H1 (cell line): ENCODE results near the gene BEST1. TPM values are rescaled to one million over a fixed set of nuclear protein-coding genes. Genes with fewer than 3 reads are reported as not detected.

Source experiments
- CTCF ChIA-PET: fragments of 300-600 bp; sonication (Branson Sonifier 250); formaldehyde crosslinking; loops from one replicate; lab custom pipeline; 2021; ENCODE audit not compliant: partially characterized antibody; lab: Charles Lee
- POLR2A ChIA-PET: fragments of 300-600 bp; sonication (Branson Sonifier 250); formaldehyde crosslinking; loops from one replicate; lab custom pipeline; 2021; ENCODE audit warnings: inconsistent platforms; ENCODE audit not compliant: partially characterized antibody; lab: Charles Lee
- DNase-seq, 2 experiments: peaks; one replicate each; pipeline versions ENCODE4 v3.0.0 to v3.0.0-alpha.2; 2010 to 2022; ENCODE audit warnings: low spot score in 2 of 2, low read depth in 1 of 2, mixed read lengths in 1 of 2
- FAIRE-seq: peaks from 2 replicates; lab custom pipeline; 2011; peaks lifted over from hg19 to GRCh38; lab: Jason Lieb, UNC
- H2AFZ ChIP-seq: 2 replicates; pipeline ENCODE4 v1.8.1; 2012; ENCODE audit warnings: low read length, inconsistent platforms
- H2AK5ac ChIP-seq: 2 replicates; pipeline ENCODE4 v1.6.1; 2013; ENCODE audit warnings: low read depth, low read length
- H2BK120ac ChIP-seq: replicated peaks from 2 replicates; pipeline ENCODE3; 2013; ENCODE audit warnings: low read depth, low read length, inconsistent platforms
- H2BK12ac ChIP-seq: 2 replicates; pipeline ENCODE4 v1.6.1; 2013; ENCODE audit warnings: low read depth, low read length
- H2BK15ac ChIP-seq: 2 replicates; pipeline ENCODE4 v1.6.1; 2013; ENCODE audit warnings: low read length
- H2BK20ac ChIP-seq: 2 replicates; pipeline ENCODE4 v1.6.1; 2013; ENCODE audit warnings: low read length
- H2BK5ac ChIP-seq: 2 replicates; pipeline ENCODE4 v1.6.1; 2013; ENCODE audit warnings: low read depth, low read length
- H3K14ac ChIP-seq: 2 replicates; pipeline ENCODE4 v1.6.1; 2013; ENCODE audit warnings: inconsistent platforms; ENCODE audit not compliant: insufficient read length
- H3K18ac ChIP-seq: 2 replicates; pipeline ENCODE4 v1.6.1; 2013; ENCODE audit warnings: low read length; ENCODE audit errors: extremely low read depth
- H3K23ac ChIP-seq: 2 replicates; pipeline ENCODE4 v1.6.1; 2013; ENCODE audit warnings: inconsistent platforms; ENCODE audit not compliant: insufficient read length
- H3K23me2 ChIP-seq: 2 replicates; pipeline ENCODE4 v1.6.1; 2013; ENCODE audit warnings: low read depth, low read length
- H3K27ac ChIP-seq: 2 replicates; pipeline ENCODE4 v1.6.1; 2011; ENCODE audit warnings: low read depth, low read length, inconsistent platforms
- H3K27me3 ChIP-seq, 4 experiments: replicated peaks in 1 of 4; 1 replicate in 1 of 4; 2 replicates in 3 of 4; pipeline versions ENCODE4 v1.6.1 to v1.8.1; 2011 to 2013; ENCODE audit warnings: low read length in 3 of 4, mild to moderate bottlenecking in 3 of 4, inconsistent platforms in 2 of 4, mixed read lengths in 2 of 4, moderate library complexity in 1 of 4; ENCODE audit not compliant: control insufficient read depth in 3 of 4, insufficient read depth in 3 of 4; ENCODE audit errors: extremely low read depth in 1 of 4
- H3K36me3 ChIP-seq, 4 experiments: 2 replicates each; pipeline versions ENCODE4 v1.6.1 to v1.8.1; 2011 to 2013; ENCODE audit warnings: mild to moderate bottlenecking in 4 of 4, low read length in 3 of 4, moderate library complexity in 2 of 4, control low read depth in 1 of 4, inconsistent platforms in 1 of 4; ENCODE audit not compliant: insufficient read depth in 4 of 4, control insufficient read depth in 2 of 4
- H3K4ac ChIP-seq: replicated peaks from 2 replicates; pipeline ENCODE3; 2013; ENCODE audit warnings: low read length, low read depth, mixed read lengths, inconsistent platforms; ENCODE audit not compliant: insufficient read length
- H3K4me1 ChIP-seq, 4 experiments: replicated peaks in 1 of 4; 1 replicate in 1 of 4; 2 replicates in 3 of 4; pipeline versions ENCODE4 v1.6.1 to v1.8.1; 2011 to 2013; ENCODE audit warnings: low read length in 3 of 4, inconsistent platforms in 2 of 4, mixed read lengths in 1 of 4; ENCODE audit not compliant: insufficient read depth in 4 of 4, control insufficient read depth in 3 of 4
- H3K4me2 ChIP-seq, 2 experiments: 2 replicates each; pipeline versions ENCODE4 v1.6.1 to v1.8.1; 2011 to 2013; ENCODE audit warnings: low read depth in 2 of 2, low read length in 2 of 2, control low read depth in 1 of 2, inconsistent platforms in 1 of 2, mild to moderate bottlenecking in 1 of 2; ENCODE audit not compliant: insufficient read depth in 1 of 2
- H3K4me3 ChIP-seq, 4 experiments: fragments of 200-600, 300-600 bp in 1 of 4; sonication (generic), shearing (Covaris generic), sonication (Bioruptor Twin) in 1 of 4; 2 replicates each; pipeline versions ENCODE4 v1.5.1 to v1.8.1; 2011 to 2016; ENCODE audit warnings: low read length in 4 of 4, low read depth in 3 of 4, control low read depth in 2 of 4, inconsistent platforms in 2 of 4, mild to moderate bottlenecking in 2 of 4, mixed read lengths in 1 of 4, moderate library complexity in 1 of 4; ENCODE audit not compliant: insufficient read depth in 2 of 4; ENCODE audit errors: extremely low read depth in 1 of 4
- H3K56ac ChIP-seq: replicated peaks from 2 replicates; pipeline ENCODE3; 2013; ENCODE audit warnings: low read depth, mild to moderate bottlenecking, mixed read lengths, low read length, inconsistent platforms; ENCODE audit not compliant: insufficient read length
- H3K79me1 ChIP-seq: 2 replicates; pipeline ENCODE4 v1.6.1; 2013; ENCODE audit warnings: low read depth, low read length, control low read depth
- H3K79me2 ChIP-seq, 2 experiments: 2 replicates each; pipeline versions ENCODE4 v1.6.1 to v1.8.1; 2012 to 2013; ENCODE audit warnings: low read length in 2 of 2, mild to moderate bottlenecking in 2 of 2, inconsistent platforms in 1 of 2; ENCODE audit not compliant: insufficient read depth in 2 of 2, control insufficient read depth in 1 of 2
- H3K9ac ChIP-seq, 4 experiments: replicated peaks in 1 of 4; 1 replicate in 1 of 4; 2 replicates in 3 of 4; pipeline versions ENCODE4 v1.6.1 to v1.8.1; 2011 to 2013; ENCODE audit warnings: low read depth in 3 of 4, low read length in 3 of 4, control low read depth in 2 of 4, mild to moderate bottlenecking in 2 of 4, moderate library complexity in 2 of 4, inconsistent platforms in 1 of 4; ENCODE audit errors: extremely low read depth in 1 of 4
- H3K9me3 ChIP-seq, 2 experiments: 2 replicates each; pipeline versions ENCODE4 v1.6.1 to v1.8.1; 2012 to 2013; ENCODE audit warnings: mild to moderate bottlenecking in 2 of 2, moderate library complexity in 2 of 2, control low read depth in 1 of 2, inconsistent platforms in 1 of 2, low read depth in 1 of 2, low read length in 1 of 2, mixed read lengths in 1 of 2; ENCODE audit not compliant: insufficient read depth in 2 of 2
- H4K20me1 ChIP-seq, 2 experiments: replicated peaks in 1 of 2; 2 replicates each; pipeline versions ENCODE3 to v1.8.1; 2011 to 2013; ENCODE audit warnings: inconsistent platforms in 2 of 2, low read length in 2 of 2, mild to moderate bottlenecking in 1 of 2; ENCODE audit not compliant: insufficient read depth in 2 of 2, control insufficient read depth in 1 of 2
- H4K5ac ChIP-seq: 2 replicates; pipeline ENCODE4 v1.6.1; 2013; ENCODE audit warnings: low read length, low read depth, mixed read lengths, inconsistent platforms; ENCODE audit not compliant: insufficient read length
- H4K8ac ChIP-seq: 2 replicates; pipeline ENCODE4 v1.8.0; 2013; ENCODE audit warnings: mild to moderate bottlenecking, moderate library complexity, low read length, inconsistent platforms; ENCODE audit not compliant: insufficient read depth; ENCODE audit errors: extremely low read depth
- H4K91ac ChIP-seq: replicated peaks from 2 replicates; pipeline ENCODE3; 2013; ENCODE audit warnings: low read length, mixed read lengths, inconsistent platforms; ENCODE audit not compliant: insufficient read length
- CBX5 ChIP-seq: fragments of 300-800, 300-1000 bp; sonication (generic); IDR thresholded peaks from 2 replicates; pipeline ENCODE4 v1.7.1; 2016; ENCODE audit warnings: antibody characterized with exemption, low read length, low read depth
- GABPA ChIP-seq: IDR thresholded peaks from 2 replicates; pipeline ENCODE4 v1.6.1; 2011; ENCODE audit warnings: mild to moderate bottlenecking, low read length, moderate library complexity, borderline replicate concordance; ENCODE audit not compliant: insufficient read depth
- NRF1 ChIP-seq: IDR thresholded peaks from 2 replicates; pipeline ENCODE4 v1.6.1; 2011; ENCODE audit warnings: mild to moderate bottlenecking, low read depth, low read length, improper control_type of control experiment
- RNF2 ChIP-seq: fragments of 200-900, 300-1000 bp; sonication (generic); IDR thresholded peaks from 2 replicates; pipeline ENCODE4 v1.7.1; 2016; ENCODE audit warnings: borderline replicate concordance, low read depth, mild to moderate bottlenecking, antibody characterized with exemption, low read length; ENCODE audit not compliant: poor library complexity, severe bottlenecking; ENCODE audit errors: missing control alignments
- WGBS, 2 experiments: shearing (Covaris generic) in 1 of 2; methylation state at CpG; one replicate each; pipeline versions ENCODE4 v1.1.6 to v1.1.7; 2013 to 2015; ENCODE audit warnings: low lambda C conversion rate in 2 of 2, mixed read lengths in 2 of 2, inconsistent platforms in 1 of 2, low coverage in 1 of 2, missing lambda C conversion rate in 1 of 2; ENCODE audit not compliant: insufficient replicate concordance in 2 of 2, insufficient coverage in 1 of 2, insufficient read length in 1 of 2; ENCODE audit errors: extremely low coverage in 1 of 2, missing lambda C conversion rate in 1 of 2; 5-methylcytosine and 5-hydroxymethylcytosine counted together
- polyA plus RNA-seq, 7 experiments: library from polyadenylated mRNA; depleted of rRNA in 3 of 7; stranded (reverse) in 5 of 7; unstranded in 2 of 7; fragments of >200 nt in 5 of 7; fragments of 200-250 nt in 2 of 7; gene quantifications; 1 replicate in 5 of 7; 2 replicates in 1 of 7; 4 replicates in 1 of 7; pipeline versions ENCODE4 v1.2.1 to v1.2.3, GENCODE V29; 2011 to 2013; ENCODE audit warnings: missing spikeins in 2 of 7, mixed read lengths in 2 of 7
- total RNA-seq: library from RNA; stranded (reverse); fragmentation: NEBNext Ultra II Directional; extraction: Animal tissue kit (Norgen Biotek cat#: 25700); gene quantifications from 2 replicates; pipeline ENCODE4 v1.2.1, GENCODE V29; 2021

Gene BEST1
- total and polyA plus RNA-seq, 2 of the 8 experiments (the other 6 are each of a cell fraction or from before 2014, with no cell fraction given): 0.22 to 0.62 TPM

DNA sequence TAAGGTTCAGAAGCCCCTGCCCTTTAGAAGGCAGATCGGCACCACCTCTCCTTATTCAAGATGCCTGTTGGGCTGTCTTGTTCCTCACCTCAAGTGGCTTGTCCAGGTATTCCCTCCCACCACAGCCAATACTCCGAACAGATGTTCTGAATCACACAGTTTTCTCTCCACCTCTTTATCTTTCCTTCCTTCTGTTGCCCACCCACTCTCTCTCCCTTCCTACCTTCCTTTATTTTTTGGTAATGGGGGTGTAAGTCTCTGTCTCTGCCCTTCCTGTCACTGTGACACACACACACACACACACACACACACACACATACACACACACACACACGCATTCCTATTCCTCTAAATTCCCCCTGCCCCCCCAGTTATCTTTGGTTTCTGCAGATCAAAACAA lies 8.4 kb downstream of the BEST1 start:
- WGBS, 2 experiments: 70% methylated on average over 3 of the region's 3 CpGs; no CpG with 5 or more reads in 1 of the 2 experiments
- Histone ChIP-seq H4K8ac (no peak overlapping the region), H2AFZ (no peak overlapping the region), H4K91ac (no peak overlapping the region), H2BK120ac (no peak overlapping the region), H2BK15ac (no peak overlapping the region), H3K4ac (no peak overlapping the region), H4K20me1 (peaks cover 0 to 2% of the 10 kb centered on the region in 2 experiments), H3K56ac (no peak overlapping the region), H3K4me3 (no peak overlapping the region), H3K79me2 (no peaks in the 10 kb centered on the region), H3K27ac (no peak overlapping the region), H3K9ac (no peak overlapping the region), H3K23me2 (peaks cover 2% of the 10 kb centered on the region; the same call in 1 of the 2 replicates), H3K4me2 (no peak overlapping the region), H3K23ac (no peak overlapping the region), H2BK20ac (no peak overlapping the region), H3K14ac (no peak overlapping the region), H2BK5ac (no peak overlapping the region), H3K27me3 (peaks cover 0 to 8% (median 2%) of the 10 kb centered on the region in 4 experiments; a peak in 4 of 7 replicates), H3K36me3 (peaks cover 4 to 8% (median 7%) of the 10 kb centered on the region in 4 experiments; a peak in 6 of 8 replicates), H3K9me3 (no peaks in the 10 kb centered on the region), H2BK12ac (no peak overlapping the region), H3K79me1 (peaks cover 2% of the 10 kb centered on the region), H3K18ac (no peak overlapping the region), H2AK5ac (no peak overlapping the region), H3K4me1 (peaks cover 0 to 4% (median 3%) of the 10 kb centered on the region in 4 experiments; a peak in 5 of 7 replicates), H4K5ac (no peak overlapping the region)
- DNase-seq: no peak
- TF ChIP-seq NRF1: no peak
- TF ChIP-seq GABPA: no peak
- TF ChIP-seq RNF2: no peak
- no peak for TF ChIP-seq CBX5
- ChIA-PET CTCF (interaction anchor here (1.0 to 6.0 kb wide), 9 partner anchors 11 to 150 kb away, joined by 3 to 38 read pairs (median 9); no protein-coding TSS in a partner anchor), POLR2A (interaction anchor here (1.2 to 22.2 kb wide), 2 partner anchors 13 to 41 kb away, joined by 3 to 458 read pairs; partner anchors contain the start of gene FTH1)
- FAIRE-seq: no peak
